Measurements from ENCODE around the gene MICAL2.

DNA sequence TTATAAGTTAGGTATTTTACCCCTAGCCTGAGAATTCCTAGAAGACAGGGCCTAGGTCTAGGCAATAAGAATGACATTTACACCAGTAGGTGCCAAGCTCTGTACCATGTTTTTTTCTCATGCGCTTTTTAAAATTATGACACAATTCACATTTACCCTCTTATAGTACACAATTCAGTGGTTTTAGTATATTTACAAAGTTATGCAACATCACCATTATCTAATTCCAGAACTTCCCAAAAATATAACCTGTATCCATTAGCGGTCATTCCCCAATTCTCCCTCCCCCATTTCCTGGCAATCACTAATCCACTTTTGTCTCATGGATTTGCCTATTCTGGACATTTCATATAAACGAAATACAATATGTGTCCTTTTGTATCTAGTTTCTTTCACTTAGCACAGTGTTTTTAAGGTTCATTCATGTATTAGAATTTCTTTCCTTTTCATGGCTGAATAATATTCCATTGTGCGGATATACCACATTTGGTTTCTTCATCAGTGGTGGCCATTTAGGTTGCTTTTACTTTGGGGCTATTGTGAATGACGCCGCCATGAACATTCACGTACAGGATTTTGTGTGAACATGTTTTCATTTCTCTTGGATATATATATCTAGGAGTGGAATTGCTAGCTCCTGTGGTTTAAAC lies 92.4 kb downstream of the MICAL2 start:
- TF ChIP-seq CTCF (conservative IDR thresholded peaks at IDR 0.05; ENCODE audit: low read length) = no peak
- TF ChIP-seq EZH2phosphoT487 (IDR thresholded peaks at IDR 0.05; ENCODE audit: borderline replicate concordance, low read depth, low read length) = no peak

Measured in OCI-LY7 (cell line).